ENCODE data around the gene ST6GAL1.
"Not testable (repeated sequence)": the region's sequence is repeated elsewhere in the genome, so short reads cannot be mapped to it uniquely, and the experiment has no call there.

The ST6GAL1 gene

GRCh38 chr3:186997473-186997939, 67.2 kb downstream of the ST6GAL1 start:
- DNase-seq: no peak

DNA sequence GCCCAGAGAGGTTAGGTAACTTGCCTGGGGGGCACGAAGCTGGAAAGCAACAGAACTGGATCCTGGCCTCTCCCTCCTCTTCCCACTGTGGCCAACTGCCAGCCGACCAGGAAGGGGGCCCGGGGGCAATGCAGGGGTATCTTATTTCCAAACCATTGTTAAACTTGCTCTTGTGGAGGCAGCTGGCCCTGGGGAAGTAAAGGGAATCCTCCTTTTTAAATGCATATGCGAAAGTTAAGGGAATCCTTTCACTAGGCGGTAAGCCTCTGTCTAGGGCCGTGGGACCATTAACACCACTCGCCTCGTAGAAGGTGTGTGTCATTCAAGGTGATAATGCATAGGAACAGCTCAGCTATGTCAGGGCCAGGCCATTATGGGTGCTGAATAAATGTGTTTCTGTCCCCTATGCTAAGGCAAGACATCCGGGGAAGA, 68.6 kb downstream of the ST6GAL1 start:
- DNase-seq: no peak

DNA sequence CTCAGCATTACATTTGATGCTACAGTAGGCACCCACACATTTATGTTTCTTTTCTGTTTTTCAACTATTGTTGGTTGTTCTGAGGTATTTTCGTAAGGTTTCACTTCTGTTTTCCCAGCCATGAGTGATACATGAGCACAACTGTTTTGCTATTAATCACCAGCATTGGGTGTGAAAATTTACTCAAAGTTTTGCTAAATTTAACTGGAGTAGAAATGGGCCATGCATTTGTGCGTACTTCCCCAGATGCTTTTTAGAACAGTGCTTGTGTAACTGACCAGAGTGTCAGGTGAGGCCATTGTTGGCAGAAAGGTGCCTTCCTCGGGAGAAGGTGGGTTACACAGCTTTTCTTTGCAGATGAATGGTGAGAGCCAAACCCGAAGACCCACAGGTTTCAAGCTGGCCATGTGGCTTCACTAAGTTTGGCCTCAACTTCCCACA, 70.4 kb downstream of the ST6GAL1 start:
- no peak for DNase-seq

DNA sequence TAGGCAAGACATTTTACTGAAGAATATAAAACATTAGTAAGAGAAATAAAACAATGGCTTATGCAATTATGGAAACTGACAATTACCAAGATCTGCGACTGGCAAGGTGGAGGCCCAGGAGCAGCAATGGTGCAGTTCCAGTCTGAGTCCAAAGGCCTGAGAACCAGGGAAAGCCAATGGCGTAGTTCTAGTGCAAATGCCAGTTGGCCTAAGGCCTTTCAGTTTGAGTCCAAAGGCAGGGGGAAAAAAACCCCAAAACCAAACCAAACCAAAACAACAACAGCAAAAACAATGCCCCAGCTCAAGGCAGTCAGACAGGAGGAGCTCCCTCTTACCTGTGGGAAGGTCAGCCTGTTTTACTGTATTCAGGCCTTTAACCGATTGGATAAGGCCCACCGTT, 72.6 kb downstream of the ST6GAL1 start:
- no peak for DNase-seq

DNA sequence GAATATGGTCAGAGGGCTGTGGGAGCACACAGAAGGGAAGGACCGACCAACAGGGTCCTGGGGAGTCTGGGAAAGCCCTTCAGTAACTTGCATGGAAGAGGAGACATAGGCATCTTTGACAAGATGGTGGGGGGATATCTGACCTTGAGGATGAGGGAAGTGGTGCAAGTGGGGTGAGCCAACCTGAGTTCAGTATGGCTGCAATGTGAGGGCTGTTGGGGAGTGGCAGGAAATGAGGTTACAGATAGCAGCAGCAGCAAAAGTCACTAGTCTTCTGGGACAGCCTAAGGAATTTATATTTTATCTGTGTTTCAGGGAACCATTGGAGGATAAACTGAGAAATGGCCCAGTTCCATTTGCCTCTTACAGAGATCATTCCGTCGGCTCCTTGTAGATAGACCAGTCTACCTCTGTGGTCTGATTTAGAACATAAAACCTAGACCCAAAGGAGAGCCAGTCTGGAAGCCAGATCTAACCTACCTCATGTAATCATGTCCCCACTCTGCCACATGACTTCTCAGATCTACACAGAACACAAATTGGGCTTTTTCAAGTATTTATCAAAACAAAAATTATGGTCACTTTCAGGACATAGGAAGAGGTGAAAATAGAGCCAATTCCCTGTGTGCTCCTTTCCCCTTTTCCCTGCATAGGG, 75.6 kb downstream of the ST6GAL1 start:
- DNase-seq: no peak

DNA sequence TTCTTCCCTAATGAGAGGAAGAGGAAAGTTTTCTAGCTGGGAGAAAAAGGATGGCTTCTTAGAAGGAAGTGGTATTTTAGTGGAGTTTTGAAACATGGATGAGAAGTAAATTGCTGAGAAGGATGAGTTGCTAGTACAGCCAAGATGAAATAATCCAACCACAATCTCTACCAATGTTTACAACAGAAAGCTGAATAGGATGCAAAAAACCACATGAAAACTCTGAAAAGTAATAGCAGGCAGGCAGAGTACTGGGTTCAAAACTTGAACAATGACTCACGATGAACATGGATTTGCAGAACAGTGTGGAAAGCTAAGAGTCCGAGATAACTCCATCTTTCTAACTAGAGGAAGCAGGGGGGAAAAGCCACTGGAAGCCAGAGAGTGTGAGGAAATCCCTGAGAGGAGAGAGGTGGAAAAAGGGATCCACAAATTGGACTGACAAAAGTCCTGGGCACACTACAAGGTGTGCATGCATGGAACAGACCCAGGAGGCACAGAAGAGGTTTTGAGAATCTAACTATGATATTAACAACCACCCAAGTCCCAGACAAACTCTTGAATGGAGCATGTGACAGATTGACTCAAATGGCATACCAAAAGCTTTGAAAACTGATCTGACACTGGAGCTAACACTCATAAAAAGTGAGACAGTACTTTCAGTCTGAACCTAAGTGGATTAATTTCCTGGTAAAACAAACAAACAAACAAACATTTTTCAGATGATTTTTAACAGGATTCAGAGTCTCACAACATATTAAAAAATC, 76.7 kb downstream of the ST6GAL1 start:
- no peak for DNase-seq

- not testable (repeated sequence) for DNase-seq
Measured at GRCh38 chr3:187010382-187010781, 80.1 kb downstream of the ST6GAL1 start.

GRCh38 chr3:187011915-187012314, 81.6 kb downstream of the ST6GAL1 start:
- no peak for DNase-seq

GRCh38 chr3:187012609-187013051, 82.3 kb downstream of the ST6GAL1 start:
- DNase-seq: no peak

DNA sequence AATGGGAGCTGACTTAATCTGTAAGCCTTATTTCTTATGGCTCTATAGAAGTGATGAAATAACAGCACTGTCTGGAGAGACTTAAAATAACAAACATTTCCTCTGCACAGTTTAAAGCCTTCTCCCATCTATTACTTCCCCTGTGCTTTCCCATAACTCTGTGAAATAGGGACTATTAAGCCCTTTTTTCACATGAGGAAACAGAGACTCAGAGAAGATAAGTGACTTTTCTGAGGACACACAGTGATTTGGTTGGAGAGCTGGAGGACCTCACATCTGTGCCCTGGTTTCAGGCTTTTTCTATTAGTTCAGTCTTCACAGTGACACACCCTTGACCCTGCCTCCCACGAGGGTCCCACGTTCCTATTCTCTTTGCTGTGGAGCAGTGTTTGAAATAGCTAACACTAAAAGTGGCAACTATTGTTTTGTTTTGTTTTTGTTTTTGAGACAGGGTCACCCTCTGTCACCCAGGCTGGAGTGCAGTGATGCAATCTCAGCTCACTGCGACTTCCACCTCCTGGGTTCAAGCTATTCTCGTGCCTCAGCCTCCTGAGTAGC, 82.9 kb downstream of the ST6GAL1 start:
- DNase-seq: no peak

DNA sequence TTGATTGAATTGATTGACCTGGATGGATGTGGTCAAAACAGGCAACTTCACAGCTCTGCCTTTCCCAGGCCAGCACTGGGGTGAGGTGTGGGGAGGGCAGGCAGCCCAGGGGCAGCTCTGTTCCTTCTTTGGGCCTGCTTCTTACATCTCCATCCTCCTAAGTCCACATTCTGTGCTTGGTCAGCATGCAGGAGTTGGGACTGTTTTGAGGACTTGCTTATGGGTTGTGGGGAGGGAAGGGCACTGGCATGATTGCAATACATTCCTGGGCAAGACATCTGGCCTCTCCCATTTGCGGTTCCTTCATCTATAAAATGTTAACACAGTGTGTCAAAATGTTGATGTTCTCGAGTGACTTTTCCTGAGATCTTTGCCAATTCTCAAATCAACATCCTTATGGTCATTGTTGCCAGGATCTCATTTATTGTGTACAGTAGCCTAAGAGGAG, 84.1 kb downstream of the ST6GAL1 start:
- DNase-seq: no peak

GRCh38 chr3:187015903-187016638, 85.7 kb downstream of the ST6GAL1 start:
- DNase-seq: no peak

- DNase-seq: no peak
Measured at GRCh38 chr3:187016639-187017345, 86.5 kb downstream of the ST6GAL1 start.

- no peak for DNase-seq
Measured at GRCh38 chr3:187017511-187018230, 87.3 kb downstream of the ST6GAL1 start.

- DNase-seq: no peak
Measured at GRCh38 chr3:187019542-187020072, 89.3 kb downstream of the ST6GAL1 start.

DNA sequence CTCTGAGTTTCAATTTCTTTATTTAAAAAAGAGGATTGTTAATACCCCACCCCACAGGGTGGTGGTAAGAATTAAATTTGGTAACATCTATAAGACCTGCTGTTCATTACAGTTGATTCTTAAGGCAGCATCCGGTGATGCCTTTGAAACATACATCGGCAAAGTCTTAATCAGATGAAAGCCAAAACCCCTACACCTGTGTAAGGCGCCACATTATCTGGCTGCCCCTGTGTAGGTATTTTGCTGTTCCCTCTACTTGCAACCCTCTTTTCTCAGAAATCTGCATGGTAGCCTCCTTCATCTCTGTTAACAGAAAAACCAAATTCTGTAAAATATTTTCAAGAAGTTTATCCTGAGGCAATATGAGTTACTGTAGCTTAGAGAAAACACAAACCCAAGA, 90.0 kb downstream of the ST6GAL1 start:
- no peak for DNase-seq

- no peak for DNase-seq
Measured at GRCh38 chr3:187021748-187022402, 91.5 kb downstream of the ST6GAL1 start.

DNA sequence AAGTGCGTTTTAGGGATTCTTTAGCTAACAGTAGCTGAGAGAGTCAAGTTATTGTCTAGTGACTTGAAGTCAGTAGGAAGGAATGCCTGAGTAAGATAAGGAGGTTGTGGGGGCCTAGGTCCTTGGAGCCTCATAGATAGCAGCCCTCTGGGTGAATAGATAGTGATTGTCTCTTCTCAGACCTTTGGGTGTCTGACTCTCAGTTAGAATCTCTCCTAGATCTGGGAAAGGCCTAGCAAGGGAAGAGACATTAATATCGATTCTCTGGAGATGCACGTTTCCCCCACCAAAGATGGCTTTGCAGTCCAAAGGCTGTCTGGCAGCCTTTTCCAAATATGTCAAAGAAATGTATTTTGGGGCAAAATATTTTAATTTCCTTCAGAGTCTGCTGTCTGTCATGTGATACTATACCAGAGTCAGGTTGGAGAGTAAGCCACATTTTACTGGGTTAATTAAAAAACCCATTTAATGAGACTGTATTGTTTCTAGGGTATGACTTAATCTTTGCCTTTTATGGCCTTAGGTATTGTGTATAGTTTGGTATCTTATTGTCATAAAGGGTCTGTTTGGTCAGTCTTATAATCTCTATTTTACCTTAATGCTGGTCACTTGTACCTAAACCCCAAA, 92.2 kb downstream of the ST6GAL1 start:
- DNase-seq: no peak

GRCh38 chr3:187023340-187023739, 93.0 kb downstream of the ST6GAL1 start:
- DNase-seq: not testable (repeated sequence)

DNA sequence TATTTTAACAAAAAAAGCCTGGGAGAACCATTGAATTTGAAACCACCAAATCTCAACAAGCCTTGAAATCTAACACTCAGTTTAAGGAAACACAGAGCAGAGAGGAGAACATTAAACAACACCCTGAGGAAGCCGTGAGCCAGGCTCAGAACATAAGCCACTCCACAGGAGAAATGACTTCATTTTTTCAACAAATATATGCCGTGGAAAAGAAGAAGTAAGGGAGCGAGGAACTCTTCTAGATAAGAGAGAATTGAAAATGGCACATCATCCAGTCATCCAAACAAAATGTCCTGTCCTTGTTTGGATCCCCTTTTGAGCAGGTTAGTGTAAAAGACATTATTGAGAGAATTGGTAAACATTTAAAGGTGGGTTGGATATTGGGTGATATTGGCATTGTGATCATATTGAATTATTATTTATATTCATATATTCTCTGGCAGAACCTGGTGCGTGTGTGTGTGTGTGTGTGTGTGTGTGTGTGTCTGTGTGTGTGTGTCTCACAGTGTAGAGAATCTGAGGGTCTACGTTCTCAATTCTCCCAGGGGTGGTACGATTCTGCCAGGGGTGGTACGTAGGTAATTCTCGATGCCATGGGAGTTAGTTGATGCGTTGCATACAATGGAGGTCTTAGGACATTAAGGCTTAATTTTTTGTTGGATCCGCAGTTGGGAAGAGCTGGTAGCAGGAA, 94.4 kb downstream of the ST6GAL1 start:
- DNase-seq: no peak

All from NCI-H1105 treated with DMSO at 0.1 percent for 48 hours (cell line).